HG03064 (cell line): ENCODE results near the gene NKAIN2.

ENCODE experiments used
- ATAC-seq: cut with Tn5 transposase; IDR thresholded peaks from one replicate; pipeline ENCODE4 v1.9.1; 2021; ENCODE audit warnings: low read depth; ENCODE audit not compliant: unreplicated experiment

Gene NKAIN2

GRCh38 chr6:123806561-123806960 lies 2.9 kb downstream of the NKAIN2 start:
- no peak for ATAC-seq

GRCh38 chr6:123808556-123808955 lies 4.9 kb downstream of the NKAIN2 start:
- no peak for ATAC-seq

- no peak for ATAC-seq
Observed at GRCh38 chr6:123810214-123810613, 6.5 kb downstream of the NKAIN2 start.

GRCh38 chr6:123810948-123811347 lies 7.3 kb downstream of the NKAIN2 start:
- no peak for ATAC-seq

DNA sequence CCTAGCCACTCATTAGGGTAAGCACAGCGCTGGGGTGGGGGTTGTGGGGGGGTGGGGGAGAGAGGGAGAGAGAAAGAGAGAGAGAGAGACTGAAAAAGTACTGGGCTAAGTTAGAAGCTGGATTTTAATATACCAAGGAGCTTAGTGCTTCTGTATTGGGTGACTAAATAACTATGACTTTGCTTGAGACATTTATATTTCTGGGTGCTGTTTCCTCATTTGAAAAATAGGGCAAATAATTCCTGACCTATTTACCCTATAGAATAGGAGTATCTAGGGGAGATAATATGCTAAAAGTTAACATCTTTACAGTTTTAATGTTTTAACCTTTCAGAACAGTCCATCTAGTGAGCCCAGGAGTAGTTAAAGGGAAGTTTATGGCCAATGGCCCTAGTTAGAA lies 7.7 kb downstream of the NKAIN2 start:
- ATAC-seq: no peak

DNA sequence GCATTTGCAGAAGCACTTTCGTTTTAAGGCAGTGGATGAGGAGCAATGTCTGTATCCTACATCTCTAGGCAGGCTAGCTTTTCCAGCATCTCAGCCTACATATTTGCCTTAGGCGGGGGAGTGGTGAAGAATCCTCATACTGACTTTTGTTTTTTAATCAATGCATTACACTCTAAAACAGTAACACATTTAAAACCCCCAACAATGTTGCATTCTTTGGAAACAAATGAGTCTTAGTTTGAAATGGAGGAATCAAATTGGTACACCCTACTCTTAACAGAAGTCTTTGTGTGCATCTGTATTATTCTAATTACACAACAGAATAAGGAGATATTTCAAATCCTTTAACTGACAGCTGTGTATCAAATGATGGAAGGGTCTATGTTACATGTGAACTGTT lies 9.0 kb downstream of the NKAIN2 start:
- ATAC-seq: no peak

GRCh38 chr6:123821112-123821511 lies 17.4 kb downstream of the NKAIN2 start:
- no peak for ATAC-seq

- ATAC-seq: no peak
Observed at GRCh38 chr6:123829302-123829953, 25.8 kb downstream of the NKAIN2 start.

DNA sequence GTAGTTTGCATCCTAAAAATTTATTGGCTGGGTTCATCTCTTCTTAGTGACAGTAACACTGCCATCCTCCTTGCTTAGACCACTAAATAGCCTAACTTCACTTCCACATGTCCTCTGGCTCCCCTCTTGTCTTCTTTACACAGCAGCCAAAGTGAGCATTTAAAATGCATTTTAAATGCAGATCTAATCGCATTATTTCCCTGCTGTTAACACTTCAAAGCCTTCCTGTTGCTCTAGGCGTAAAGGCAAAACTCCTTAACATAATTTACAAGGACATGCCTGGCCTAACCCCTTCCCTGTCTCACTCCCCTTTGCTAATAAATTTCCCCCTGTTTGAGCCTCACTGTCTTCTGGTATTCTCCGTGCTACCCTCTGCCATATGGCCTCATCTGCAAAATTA lies 26.5 kb downstream of the NKAIN2 start:
- ATAC-seq: no peak

GRCh38 chr6:123838505-123839234 lies 35.0 kb downstream of the NKAIN2 start:
- ATAC-seq: no peak

GRCh38 chr6:123841067-123841896 lies 37.6 kb downstream of the NKAIN2 start:
- ATAC-seq: no peak

GRCh38 chr6:123844011-123844410 lies 40.3 kb downstream of the NKAIN2 start:
- ATAC-seq: no peak

- no peak for ATAC-seq
Observed at GRCh38 chr6:123848347-123848746, 44.7 kb downstream of the NKAIN2 start.

GRCh38 chr6:123849406-123849805 lies 45.7 kb downstream of the NKAIN2 start:
- no peak for ATAC-seq

GRCh38 chr6:123850555-123850954 lies 46.9 kb downstream of the NKAIN2 start:
- ATAC-seq: no peak

DNA sequence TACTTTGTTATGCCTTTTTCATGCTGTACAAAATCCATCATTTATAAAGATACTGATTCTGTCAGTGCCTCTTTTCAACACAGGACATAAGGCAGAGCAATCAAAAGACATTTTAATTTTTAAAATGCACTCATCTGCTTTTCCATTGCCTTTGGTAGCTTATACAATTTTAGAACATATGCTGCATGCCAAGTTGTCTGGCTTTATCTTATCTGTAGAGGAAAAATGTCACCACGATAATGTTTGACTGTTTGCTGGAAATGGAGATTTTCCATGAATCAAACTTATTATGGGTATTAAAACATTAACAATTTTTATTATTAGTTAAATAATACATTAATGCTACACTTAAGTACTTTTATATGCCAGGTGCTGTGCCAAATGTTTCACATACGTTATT lies 50.5 kb downstream of the NKAIN2 start:
- no peak for ATAC-seq

GRCh38 chr6:123855506-123855905 lies 51.8 kb downstream of the NKAIN2 start:
- no peak for ATAC-seq

GRCh38 chr6:123859291-123859690 lies 55.6 kb downstream of the NKAIN2 start:
- ATAC-seq: no peak

GRCh38 chr6:123869334-123869733 lies 65.7 kb downstream of the NKAIN2 start:
- ATAC-seq: no peak

DNA sequence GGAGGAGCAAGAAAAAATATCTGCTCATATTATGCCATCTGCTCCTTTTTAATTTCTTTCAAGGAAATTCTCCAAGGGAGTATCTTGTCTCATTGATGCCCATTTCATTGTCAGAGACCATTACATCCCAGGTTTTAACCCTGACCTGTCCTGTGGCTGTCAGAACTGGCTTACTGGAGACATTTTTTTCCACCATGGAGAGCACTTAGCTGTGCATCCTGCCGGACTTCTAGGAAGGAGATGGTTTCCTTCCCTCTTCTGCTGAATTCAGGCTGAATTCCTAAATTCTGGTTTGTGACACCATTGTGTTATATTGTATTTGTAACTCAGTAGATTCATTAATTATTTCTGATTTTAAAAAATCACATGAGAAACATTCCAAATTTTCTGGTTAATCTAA lies 70.3 kb downstream of the NKAIN2 start:
- ATAC-seq: no peak

- ATAC-seq: no peak
Observed at GRCh38 chr6:123875784-123876183, 72.1 kb downstream of the NKAIN2 start.
